ENCODE measurements around the gene ZHX3.

GRCh38 chr20:41344477-41344876, 26.9 kb upstream of the ZHX3 start:
- TF ChIP-seq, protein P1, sequence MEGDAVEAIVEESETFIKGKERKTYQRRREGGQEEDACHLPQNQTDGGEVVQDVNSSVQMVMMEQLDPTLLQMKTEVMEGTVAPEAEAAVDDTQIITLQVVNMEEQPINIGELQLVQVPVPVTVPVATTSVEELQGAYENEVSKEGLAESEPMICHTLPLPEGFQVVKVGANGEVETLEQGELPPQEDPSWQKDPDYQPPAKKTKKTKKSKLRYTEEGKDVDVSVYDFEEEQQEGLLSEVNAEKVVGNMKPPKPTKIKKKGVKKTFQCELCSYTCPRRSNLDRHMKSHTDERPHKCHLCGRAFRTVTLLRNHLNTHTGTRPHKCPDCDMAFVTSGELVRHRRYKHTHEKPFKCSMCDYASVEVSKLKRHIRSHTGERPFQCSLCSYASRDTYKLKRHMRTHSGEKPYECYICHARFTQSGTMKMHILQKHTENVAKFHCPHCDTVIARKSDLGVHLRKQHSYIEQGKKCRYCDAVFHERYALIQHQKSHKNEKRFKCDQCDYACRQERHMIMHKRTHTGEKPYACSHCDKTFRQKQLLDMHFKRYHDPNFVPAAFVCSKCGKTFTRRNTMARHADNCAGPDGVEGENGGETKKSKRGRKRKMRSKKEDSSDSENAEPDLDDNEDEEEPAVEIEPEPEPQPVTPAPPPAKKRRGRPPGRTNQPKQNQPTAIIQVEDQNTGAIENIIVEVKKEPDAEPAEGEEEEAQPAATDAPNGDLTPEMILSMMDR (IDR thresholded peaks at IDR 0.05) = no peak
- no peak for TF ChIP-seq POLR2A (IDR thresholded peaks at IDR 0.05)
